HFFc6 (cell line): ENCODE measurements around the gene CSRNP2. TPM values are rescaled to one million over a fixed set of nuclear protein-coding genes. Genes with fewer than 3 reads are reported as not detected.

Experiments used
- DNase-seq: peaks from one replicate; pipeline ENCODE4 v3.0.0-alpha.2; 2018
- H3K27ac Mint-ChIP-seq: 2 replicates; pipeline ENCODE4 v1.8.0; 2020; ENCODE audit warnings: mild to moderate bottlenecking, mixed read lengths
- H3K27me3 Mint-ChIP-seq: 2 replicates; pipeline ENCODE4 v1.8.0; 2021; ENCODE audit warnings: mild to moderate bottlenecking, moderate library complexity, mixed read lengths; ENCODE audit not compliant: insufficient read depth
- H3K36me3 Mint-ChIP-seq: 2 replicates; pipeline ENCODE4 v1.8.0; 2021; ENCODE audit warnings: low read depth, mixed read lengths
- H3K4me1 Mint-ChIP-seq: 2 replicates; pipeline ENCODE4 v1.8.0; 2020; ENCODE audit warnings: low read depth, mixed read lengths
- H3K4me3 Mint-ChIP-seq: 2 replicates; pipeline ENCODE4 v1.8.0; 2020; ENCODE audit warnings: mild to moderate bottlenecking, moderate library complexity, mixed read lengths
- H3K9me3 Mint-ChIP-seq: 2 replicates; pipeline ENCODE4 v1.8.0; 2020; ENCODE audit warnings: mild to moderate bottlenecking, mixed read lengths
- CTCF ChIP-seq: fragments of 200-600 bp; sonication (generic); IDR thresholded peaks from 2 replicates; pipeline ENCODE4 v1.5.0; 2021; ENCODE audit warnings: antibody characterized with exemption, mild to moderate bottlenecking
- total RNA-seq, 6 experiments: library from RNA; stranded (reverse); fragmentation: NEBNext Ultra II Directional; extraction: Animal tissue kit (Norgen Biotek cat#: 25700); gene quantifications; 2 replicates in 1 of 6; 3 replicates in 5 of 6; pipeline ENCODE4 v1.2.3, GENCODE V29; 2021

CSRNP2 gene
- total RNA-seq, 6 experiments from 2014 or later = 21.2 to 28.6 (median 24.1) TPM

GRCh38 chr12:51049525-51049924, 33.9 kb downstream of the CSRNP2 start:
- Mint-ChIP-seq H3K4me1 (peaks cover 33% of the 10 kb centered on the region), H3K27me3 (no peaks in the 10 kb centered on the region; the same call in 1 of the 2 replicates), H3K4me3 (peak overlapping the region; percentile 96), H3K9me3 (no peaks in the 10 kb centered on the region), H3K27ac (no peak overlapping the region), H3K36me3 (peaks cover 6% of the 10 kb centered on the region)
- no peak for TF ChIP-seq CTCF
- no peak for DNase-seq

GRCh38 chr12:51048661-51049251, 34.6 kb downstream of the CSRNP2 start:
- Mint-ChIP-seq H3K4me3 (peak overlapping the region; percentile 96), H3K27me3 (no peaks in the 10 kb centered on the region; the same call in 1 of the 2 replicates), H3K9me3 (no peaks in the 10 kb centered on the region), H3K36me3 (peaks cover 6% of the 10 kb centered on the region), H3K4me1 (peaks cover 33% of the 10 kb centered on the region), H3K27ac (peak overlapping the region; percentile 89)
- no peak for DNase-seq
- TF ChIP-seq CTCF = no peak

- peaks cover 6% of the 10 kb centered on the region for H3K36me3 Mint-ChIP-seq
- H3K9me3 Mint-ChIP-seq = no peaks in the 10 kb centered on the region
- peak; percentile 98 for DNase-seq
- peak; percentile 87 for TF ChIP-seq CTCF
- peak within 1 kb of the TSS; percentile 89 for H3K27ac Mint-ChIP-seq
- no peaks in the 10 kb centered on the region; the same call in 1 of the 2 replicates for H3K27me3 Mint-ChIP-seq
- peaks cover 33% of the 10 kb centered on the region for H3K4me1 Mint-ChIP-seq
- peak within 1 kb of the TSS; percentile 96 for H3K4me3 Mint-ChIP-seq
These were observed 35.5 kb downstream of the CSRNP2 start, which contains the start of gene LETMD1 for GRCh38 chr12:51047655-51048540. LETMD1 (plus strand) TSS chr12:51048327; CDS start chr12:51048357, 30 bp downstream.

- no peak for TF ChIP-seq CTCF
- Mint-ChIP-seq H3K27me3 (no peaks in the 10 kb centered on the region), H3K4me3 (no peak overlapping the region), H3K36me3 (no peaks in the 10 kb centered on the region), H3K4me1 (peaks cover 8% of the 10 kb centered on the region), H3K27ac (no peak overlapping the region), H3K9me3 (no peaks in the 10 kb centered on the region)
- no peak for DNase-seq
These were observed 47.1 kb downstream of the CSRNP2 start for GRCh38 chr12:51036279-51036678.

- H3K36me3 Mint-ChIP-seq = no peaks in the 10 kb centered on the region
- H3K27ac Mint-ChIP-seq = no peak overlapping the region
- no peaks in the 10 kb centered on the region for H3K27me3 Mint-ChIP-seq
- H3K4me1 Mint-ChIP-seq = peaks cover 12% of the 10 kb centered on the region
- H3K9me3 Mint-ChIP-seq = no peaks in the 10 kb centered on the region
- no peak for TF ChIP-seq CTCF
- H3K4me3 Mint-ChIP-seq = no peak overlapping the region
- DNase-seq = no peak
These were observed 49.8 kb downstream of the CSRNP2 start for GRCh38 chr12:51033457-51034089.
